GM12872 (cell line): ENCODE results near the gene RAI1.

Source experiments
- CTCF ChIP-seq: IDR thresholded peaks from 3 replicates; pipeline ENCODE4 v1.5.1; 2011; ENCODE audit warnings: low read depth, mild to moderate bottlenecking, low read length, moderate library complexity; ENCODE audit not compliant: insufficient read depth

The RAI1 gene

GRCh38 chr17:17786998-17787397 is 105.7 kb downstream of the RAI1 start:
- TF ChIP-seq CTCF, result no peak

- TF ChIP-seq CTCF, result no peak
Measured at GRCh38 chr17:17787568-17787967, 106.3 kb downstream of the RAI1 start.

GRCh38 chr17:17788967-17789366 is 107.7 kb downstream of the RAI1 start:
- no peak for TF ChIP-seq CTCF

- TF ChIP-seq CTCF, result no peak
Measured at GRCh38 chr17:17789410-17789809, 108.2 kb downstream of the RAI1 start.

- no peak for TF ChIP-seq CTCF
Measured at GRCh38 chr17:17789828-17790636, 108.8 kb downstream of the RAI1 start.

- TF ChIP-seq CTCF, result no peak
Measured at GRCh38 chr17:17790637-17791464, 109.6 kb downstream of the RAI1 start.

- no peak for TF ChIP-seq CTCF
Measured at GRCh38 chr17:17792037-17792550, 110.8 kb downstream of the RAI1 start.
